Pulmonary artery endothelial cell (primary cell): ENCODE results near the gene ZNF791. TPM values are rescaled to one million over a fixed set of nuclear protein-coding genes. Genes with fewer than 3 reads are reported as not detected.
A peak's percentile ranks its signal among the peaks of the same experiment; 100 is the strongest.
"Not testable (repeated sequence)": the region's sequence is repeated elsewhere in the genome, so short reads cannot be mapped to it uniquely, and the experiment has no call there.

Source experiments
- DNase-seq: peaks from one replicate; pipeline ENCODE4 v3.0.0-alpha.2; 2011; ENCODE audit warnings: low read depth, low spot score
- total RNA-seq: library from RNA; depleted of rRNA; stranded (reverse); fragments of >200 nt; gene quantifications from 2 replicates; pipeline ENCODE4 v1.2.3, GENCODE V29; 2014

Gene ZNF791
- 17.4 and 19.4 TPM in 2 replicates for total RNA-seq

GRCh38 chr19:12610540-12611360 is at the start of gene ZNF791, which contains the start of gene ZNF490:
ZNF791 (plus strand) TSS chr19:12610920; CDS start chr19:12611080, 160 bp downstream.
ZNF490 (minus strand) TSS chr19:12610813; CDS start chr19:12610680, 133 bp downstream.
- peak; percentile 86 for DNase-seq

DNA sequence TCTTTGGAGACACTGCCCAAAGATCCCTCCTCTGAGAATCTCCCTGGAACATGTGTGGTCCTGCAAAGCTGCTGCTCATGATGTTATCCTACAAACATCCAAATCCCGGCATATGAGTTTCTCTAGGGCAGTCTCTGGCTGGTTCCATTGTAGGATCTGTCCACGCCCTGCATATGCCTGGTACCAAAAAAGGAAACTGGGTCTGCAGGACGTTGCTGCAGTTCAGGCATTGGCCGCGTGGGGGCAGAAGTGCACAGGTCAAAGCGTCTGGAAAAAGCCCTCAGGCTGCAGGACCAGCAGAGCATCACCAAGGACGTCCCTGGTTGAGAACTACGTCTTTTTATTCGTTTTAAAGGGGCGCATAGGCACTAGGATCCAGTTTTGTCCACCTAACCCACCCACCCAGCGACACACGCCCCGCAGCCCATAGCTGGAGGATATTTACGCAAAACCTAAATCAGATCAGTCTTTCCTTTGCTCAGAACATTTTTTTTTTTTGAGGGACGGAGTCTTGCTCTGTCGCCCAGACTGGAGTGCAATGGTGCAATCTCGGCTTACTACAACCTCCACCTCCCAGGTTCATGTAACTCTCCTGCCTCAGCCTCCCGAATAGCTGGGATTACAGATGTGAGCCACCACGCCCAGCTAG is 46.6 kb upstream of the ZNF791 start:
- DNase-seq = peak; percentile 52

GRCh38 chr19:12566380-12566779 is 44.3 kb upstream of the ZNF791 start:
- DNase-seq = not testable (repeated sequence)

- no peak for DNase-seq
Observed at GRCh38 chr19:12567951-12568350, 42.8 kb upstream of the ZNF791 start.

DNA sequence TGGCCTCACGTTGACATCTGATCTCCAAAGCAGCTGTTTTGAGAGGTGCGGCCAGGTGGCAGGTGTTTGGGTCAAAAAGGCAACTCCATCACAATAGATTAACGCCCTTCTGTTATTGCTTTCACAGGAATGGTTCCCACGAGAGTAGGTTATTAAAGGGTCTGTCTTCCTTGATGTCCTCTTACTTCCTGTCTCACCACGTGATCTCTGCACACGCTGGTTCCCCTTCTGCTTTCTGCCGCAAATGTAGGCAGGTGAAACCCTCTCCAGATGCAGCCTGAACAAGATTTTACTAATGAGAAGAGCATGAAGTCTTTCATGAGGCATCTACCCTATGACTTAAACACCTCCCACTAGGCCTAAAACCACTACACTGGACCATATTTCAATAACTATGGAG is 36.7 kb upstream of the ZNF791 start:
- DNase-seq = no peak

- DNase-seq = no peak
Observed at GRCh38 chr19:12578641-12579040, 32.1 kb upstream of the ZNF791 start.

GRCh38 chr19:12580180-12580694 is 30.5 kb upstream of the ZNF791 start:
- no peak for DNase-seq

- no peak for DNase-seq
Observed at GRCh38 chr19:12581100-12581499, 29.6 kb upstream of the ZNF791 start.

- no peak for DNase-seq
Observed at GRCh38 chr19:12596485-12596884, 14.2 kb upstream of the ZNF791 start.

GRCh38 chr19:12596927-12597548 is 13.7 kb upstream of the ZNF791 start:
- no peak for DNase-seq

DNA sequence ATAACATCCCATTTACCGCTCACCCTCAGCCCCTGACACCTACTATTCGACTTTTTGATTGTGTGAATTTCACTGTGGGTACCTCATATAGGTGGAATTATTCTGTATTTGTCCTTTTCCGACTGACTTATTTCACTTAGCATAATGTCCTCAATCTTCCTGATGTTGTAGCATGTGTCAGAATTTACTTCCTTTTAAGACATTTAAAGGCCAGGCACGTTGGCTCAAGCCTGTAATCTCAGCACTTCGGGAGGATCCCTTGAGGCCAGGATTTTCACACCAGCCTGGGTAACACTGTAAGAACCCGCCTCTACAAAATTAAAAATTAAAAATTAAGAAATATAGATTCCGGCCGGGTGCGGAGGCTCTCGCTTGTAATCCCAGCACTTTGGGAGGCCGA is 13.1 kb upstream of the ZNF791 start:
- no peak for DNase-seq

DNA sequence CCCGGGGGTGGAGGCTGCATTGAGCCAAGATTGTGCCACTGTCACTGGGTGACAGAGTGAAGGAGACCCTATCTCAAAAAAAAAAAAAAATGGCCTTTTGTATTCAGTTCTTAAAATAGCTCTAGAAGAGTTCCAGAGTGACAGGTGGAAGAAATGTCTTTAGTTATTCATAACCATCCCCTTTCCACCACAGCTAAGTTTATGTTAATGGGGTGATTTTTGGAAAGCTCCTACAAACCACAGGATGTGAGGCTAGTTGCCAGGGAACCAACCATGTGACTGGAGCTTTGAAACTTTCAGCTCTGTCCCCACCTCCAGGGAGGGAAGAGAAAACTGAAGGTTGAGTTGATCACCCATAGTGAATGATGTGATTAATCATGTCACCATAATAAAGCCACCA is 7.0 kb upstream of the ZNF791 start:
- DNase-seq = no peak

DNA sequence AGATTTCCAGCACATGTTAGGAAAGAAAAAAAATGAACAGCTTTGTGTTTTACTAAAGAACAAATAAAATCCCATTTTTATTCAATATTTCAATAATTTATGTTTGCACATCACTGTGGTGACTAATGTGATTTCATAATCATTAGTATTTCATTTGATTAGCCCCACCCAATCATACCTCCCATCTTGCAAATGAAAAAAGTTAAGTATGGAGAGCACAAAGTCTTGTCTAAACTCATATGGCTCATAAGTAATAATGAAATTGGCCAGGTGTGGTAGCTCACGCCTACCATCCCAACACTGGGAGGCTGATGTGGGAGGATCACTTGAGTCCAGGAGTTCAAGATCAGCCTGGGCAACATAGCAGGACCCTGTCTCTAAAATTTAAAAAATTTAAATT is 3.9 kb upstream of the ZNF791 start:
- DNase-seq = no peak

GRCh38 chr19:12607631-12608030 is 3.1 kb upstream of the ZNF791 start:
- DNase-seq = no peak

- DNase-seq = peak; percentile 26
Observed at GRCh38 chr19:12611361-12611699, 610 bp downstream of the ZNF791 start.

- DNase-seq = no peak
Observed at GRCh38 chr19:12617646-12618045, 6.9 kb downstream of the ZNF791 start.

DNA sequence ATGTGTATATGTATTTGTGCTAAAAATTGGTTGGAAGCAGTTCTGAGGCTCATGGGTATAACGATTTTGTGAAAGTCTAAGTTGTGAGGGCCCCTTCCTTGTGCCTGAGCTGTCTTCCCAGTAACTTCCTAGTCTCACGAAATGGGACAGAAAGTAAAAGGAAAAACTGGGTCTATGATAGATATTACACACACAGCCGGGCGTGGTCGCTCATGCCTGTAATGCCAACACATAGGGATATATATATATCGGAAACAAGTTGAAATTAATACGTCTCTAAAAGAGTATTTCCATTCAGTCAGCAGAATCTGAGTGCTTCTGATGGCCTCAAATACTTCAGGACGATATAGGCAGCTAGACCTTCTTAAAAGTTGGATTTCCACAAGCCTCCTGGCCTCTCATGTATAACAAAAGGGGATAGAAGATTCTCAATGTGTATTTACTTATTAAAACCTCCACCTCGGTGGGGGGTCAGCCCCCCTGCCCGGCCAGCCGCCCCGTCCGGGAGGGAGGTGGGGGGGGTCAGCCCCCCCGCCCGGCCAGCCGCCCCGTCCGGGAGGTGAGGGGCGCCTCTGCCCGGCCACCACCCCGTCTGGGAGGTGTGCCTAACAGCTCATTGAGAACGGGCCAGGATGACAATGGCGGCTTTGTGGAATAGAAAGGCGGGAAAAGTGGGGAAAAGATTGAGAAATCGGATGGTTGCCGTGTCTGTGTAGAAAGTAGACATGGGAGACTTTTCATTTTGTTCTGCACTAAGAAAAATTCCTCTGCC is 10.7 kb downstream of the ZNF791 start:
- not testable (repeated sequence) for DNase-seq

- DNase-seq = no peak
Observed at GRCh38 chr19:12623361-12624031, 12.8 kb downstream of the ZNF791 start.

DNA sequence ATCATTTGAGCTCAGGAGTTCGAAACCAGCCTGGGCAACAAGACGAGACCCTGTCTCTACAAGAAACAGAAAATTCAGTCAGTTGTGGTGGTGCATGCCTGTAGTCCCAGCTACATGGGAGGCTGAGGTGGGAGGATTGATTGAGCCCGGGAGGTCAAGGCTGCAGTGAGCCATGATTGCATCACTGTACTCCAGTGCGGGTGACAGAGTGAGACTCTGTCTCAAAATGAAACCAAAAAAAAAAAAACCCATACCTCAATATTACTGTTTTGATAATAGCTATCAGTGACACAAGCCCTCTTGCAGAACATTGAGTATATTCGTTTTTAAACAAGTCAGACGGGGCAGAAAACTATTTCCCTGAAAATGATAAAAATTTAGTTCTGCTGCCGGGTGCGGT is 16.2 kb downstream of the ZNF791 start:
- no peak for DNase-seq

DNA sequence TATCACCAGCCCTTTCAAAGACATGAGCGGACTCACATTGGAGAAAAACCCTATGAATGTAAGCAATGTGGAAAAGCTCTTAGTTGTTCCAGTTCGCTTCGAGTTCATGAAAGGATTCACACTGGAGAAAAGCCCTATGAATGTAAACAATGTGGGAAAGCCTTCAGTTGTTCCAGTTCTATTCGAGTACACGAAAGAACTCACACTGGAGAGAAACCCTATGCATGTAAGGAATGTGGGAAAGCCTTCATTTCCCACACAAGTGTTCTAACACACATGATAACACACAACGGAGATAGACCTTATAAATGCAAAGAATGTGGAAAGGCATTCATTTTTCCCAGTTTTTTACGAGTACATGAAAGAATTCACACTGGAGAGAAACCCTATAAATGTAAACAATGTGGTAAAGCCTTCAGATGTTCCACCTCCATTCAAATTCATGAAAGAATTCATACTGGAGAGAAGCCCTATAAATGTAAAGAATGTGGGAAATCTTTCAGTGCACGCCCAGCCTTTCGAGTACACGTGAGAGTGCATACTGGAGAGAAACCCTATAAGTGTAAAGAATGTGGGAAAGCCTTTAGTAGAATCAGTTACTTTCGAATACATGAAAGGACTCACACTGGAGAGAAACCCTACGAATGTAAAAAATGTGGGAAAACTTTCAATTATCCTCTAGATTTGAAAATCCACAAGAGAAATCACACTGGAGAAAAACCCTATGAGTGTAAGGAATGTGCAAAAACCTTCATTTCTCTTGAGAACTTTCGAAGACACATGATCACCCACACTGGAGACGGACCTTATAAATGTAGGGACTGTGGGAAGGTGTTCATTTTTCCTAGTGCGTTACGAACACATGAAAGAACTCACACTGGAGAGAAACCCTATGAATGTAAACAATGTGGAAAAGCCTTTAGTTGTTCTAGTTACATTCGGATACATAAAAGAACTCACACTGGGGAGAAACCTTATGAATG is 17.6 kb downstream of the ZNF791 start:
- DNase-seq = no peak
